ENCODE data around the gene ZMIZ2.
"Not testable (repeated sequence)": the region's sequence is repeated elsewhere in the genome, so short reads cannot be mapped to it uniquely, and the experiment has no call there.

The ZMIZ2 gene

DNA sequence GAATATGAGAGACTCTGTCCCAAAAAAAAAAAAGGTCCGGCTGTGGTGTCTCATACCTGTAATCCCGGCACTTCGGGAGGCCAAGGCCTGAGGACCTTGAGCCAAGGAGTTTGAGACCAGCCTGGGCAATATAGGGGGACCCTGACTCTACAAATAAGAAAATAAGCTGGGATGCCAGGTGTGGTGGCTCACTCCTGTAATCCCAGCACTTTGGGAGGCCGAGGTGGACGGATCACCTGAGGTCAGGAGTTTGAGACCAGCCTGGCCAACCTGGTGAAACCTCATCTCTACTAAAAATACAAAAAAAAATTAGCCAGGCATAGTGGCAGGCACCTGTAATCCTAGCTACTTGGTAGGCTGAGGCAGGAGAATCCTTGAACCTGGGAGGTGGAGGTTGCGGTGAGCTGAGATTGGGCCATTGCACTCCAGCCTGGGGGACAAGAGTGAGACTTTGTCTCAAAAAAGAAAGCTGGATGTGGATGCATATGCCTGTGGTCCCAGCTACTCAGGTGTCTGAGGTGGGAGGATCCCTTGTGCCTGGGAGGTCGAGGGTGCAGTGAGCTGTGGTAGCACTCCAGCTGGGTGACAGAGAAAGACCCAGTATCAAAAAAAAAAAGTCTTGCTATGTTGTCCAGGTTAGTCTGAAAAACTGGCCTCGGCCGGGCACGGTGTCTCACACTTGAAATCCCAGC lies 55.3 kb downstream of the ZMIZ2 start:
- not testable (repeated sequence) for DNase-seq

DNA sequence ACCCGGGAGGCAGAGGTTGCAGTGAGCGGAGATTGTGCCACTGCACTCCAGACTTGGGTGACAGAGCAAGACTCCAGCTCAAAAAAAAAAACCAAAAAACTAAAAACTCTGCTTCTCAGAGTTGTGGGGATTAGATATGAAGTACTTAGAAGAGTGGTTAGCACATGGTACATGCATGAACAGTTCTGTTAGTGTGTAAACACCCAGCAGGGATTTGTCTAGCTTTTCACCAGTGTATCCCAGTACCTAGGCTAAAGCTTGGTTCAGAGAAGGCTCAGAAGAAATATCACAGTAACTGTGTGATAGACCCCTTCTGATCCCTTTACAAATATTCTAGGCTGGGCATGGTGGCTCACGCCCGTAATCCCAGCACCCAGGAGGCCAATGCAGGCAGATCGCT lies 57.3 kb downstream of the ZMIZ2 start:
- DNase-seq, result no peak

GRCh38 chr7:44808914-44809393 lies 60.3 kb downstream of the ZMIZ2 start:
- DNase-seq, result no peak

DNA sequence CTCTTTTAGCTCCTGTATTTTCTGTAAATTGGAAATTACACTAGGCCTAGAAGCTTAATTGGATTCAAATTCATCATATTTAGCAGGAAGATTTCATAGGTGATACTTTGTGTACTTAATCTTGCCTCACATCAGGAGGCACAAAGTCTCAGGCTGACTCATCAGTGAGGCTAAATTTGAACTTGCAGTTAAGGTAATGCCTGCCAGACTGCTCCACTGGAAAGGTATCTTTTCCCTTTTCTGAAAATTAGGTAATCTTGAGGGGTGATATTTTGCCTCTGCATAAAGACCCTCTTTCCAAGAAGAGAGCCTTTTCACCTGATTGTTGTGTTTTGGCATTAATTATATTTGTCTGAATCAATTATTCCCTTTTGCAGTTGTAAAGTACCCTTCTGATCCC lies 62.4 kb downstream of the ZMIZ2 start:
- DNase-seq, result no peak

DNA sequence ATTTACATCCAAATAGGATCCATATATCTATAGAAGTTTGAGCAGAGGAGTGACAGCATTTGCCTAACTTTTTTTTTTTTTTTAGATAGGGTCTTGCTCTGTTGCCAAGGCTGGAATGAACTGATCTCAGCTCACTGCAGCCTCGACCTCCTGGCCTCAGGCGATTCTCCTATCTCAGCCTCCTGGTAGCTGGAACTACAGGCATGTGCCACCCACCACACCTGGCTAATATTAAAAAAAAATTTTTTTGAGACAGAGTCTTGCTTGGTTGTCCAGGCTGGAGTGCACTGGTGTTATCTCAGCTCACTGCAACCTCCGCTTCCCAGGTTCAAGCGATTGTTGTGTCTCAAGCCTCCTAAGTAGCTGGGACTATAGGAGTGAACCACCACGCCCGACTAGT lies 62.9 kb downstream of the ZMIZ2 start:
- no peak for DNase-seq

DNA sequence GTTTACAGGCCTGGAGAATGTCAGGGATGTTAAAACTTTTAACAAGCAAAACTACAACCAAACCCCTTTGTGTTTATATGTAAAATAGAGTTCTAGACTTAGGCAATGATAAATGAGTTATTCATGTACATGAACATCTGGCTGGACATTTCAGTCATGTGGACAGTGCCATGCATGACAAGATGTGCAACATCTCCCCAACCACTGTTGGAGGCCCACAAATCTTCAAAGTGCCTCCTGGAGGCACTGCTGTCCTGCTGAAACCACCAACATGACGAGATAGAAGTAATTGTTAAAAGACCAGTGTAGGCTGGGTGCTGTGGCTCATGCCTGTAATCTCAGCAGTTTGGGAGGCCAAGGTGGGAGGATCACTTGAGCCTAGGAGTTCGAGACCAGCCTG lies 66.3 kb downstream of the ZMIZ2 start:
- no peak for DNase-seq

- DNase-seq, result no peak
These were observed 70.6 kb downstream of the ZMIZ2 start for GRCh38 chr7:44819292-44819691.

Measured in activated naive CD4-positive, alpha-beta T cell (primary cell).